H1 (cell line): ENCODE measurements around the gene CHD2. TPM values are rescaled to one million over a fixed set of nuclear protein-coding genes. Genes with fewer than 3 reads are reported as not detected.

Source experiments
- CTCF ChIA-PET: fragments of 300-600 bp; sonication (Branson Sonifier 250); formaldehyde crosslinking; loops from one replicate; lab custom pipeline; 2021; ENCODE audit not compliant: partially characterized antibody; lab: Charles Lee
- POLR2A ChIA-PET: fragments of 300-600 bp; sonication (Branson Sonifier 250); formaldehyde crosslinking; loops from one replicate; lab custom pipeline; 2021; ENCODE audit warnings: inconsistent platforms; ENCODE audit not compliant: partially characterized antibody; lab: Charles Lee
- DNase-seq, 2 experiments: peaks; one replicate each; pipeline versions ENCODE4 v3.0.0 to v3.0.0-alpha.2; 2010 to 2022; ENCODE audit warnings: low spot score in 2 of 2, low read depth in 1 of 2, mixed read lengths in 1 of 2
- FAIRE-seq: peaks from 2 replicates; lab custom pipeline; 2011; peaks lifted over from hg19 to GRCh38; lab: Jason Lieb, UNC
- H2AFZ ChIP-seq: 2 replicates; pipeline ENCODE4 v1.8.1; 2012; ENCODE audit warnings: low read length, inconsistent platforms
- H2AK5ac ChIP-seq: 2 replicates; pipeline ENCODE4 v1.6.1; 2013; ENCODE audit warnings: low read depth, low read length
- H2BK120ac ChIP-seq: replicated peaks from 2 replicates; pipeline ENCODE3; 2013; ENCODE audit warnings: low read depth, low read length, inconsistent platforms
- H2BK12ac ChIP-seq: 2 replicates; pipeline ENCODE4 v1.6.1; 2013; ENCODE audit warnings: low read depth, low read length
- H2BK15ac ChIP-seq: 2 replicates; pipeline ENCODE4 v1.6.1; 2013; ENCODE audit warnings: low read length
- H2BK20ac ChIP-seq: 2 replicates; pipeline ENCODE4 v1.6.1; 2013; ENCODE audit warnings: low read length
- H2BK5ac ChIP-seq: 2 replicates; pipeline ENCODE4 v1.6.1; 2013; ENCODE audit warnings: low read depth, low read length
- H3K14ac ChIP-seq: 2 replicates; pipeline ENCODE4 v1.6.1; 2013; ENCODE audit warnings: inconsistent platforms; ENCODE audit not compliant: insufficient read length
- H3K18ac ChIP-seq: 2 replicates; pipeline ENCODE4 v1.6.1; 2013; ENCODE audit warnings: low read length; ENCODE audit errors: extremely low read depth
- H3K23ac ChIP-seq: 2 replicates; pipeline ENCODE4 v1.6.1; 2013; ENCODE audit warnings: inconsistent platforms; ENCODE audit not compliant: insufficient read length
- H3K23me2 ChIP-seq: 2 replicates; pipeline ENCODE4 v1.6.1; 2013; ENCODE audit warnings: low read depth, low read length
- H3K27ac ChIP-seq: 2 replicates; pipeline ENCODE4 v1.6.1; 2011; ENCODE audit warnings: low read depth, low read length, inconsistent platforms
- H3K27me3 ChIP-seq, 4 experiments: replicated peaks in 1 of 4; 1 replicate in 1 of 4; 2 replicates in 3 of 4; pipeline versions ENCODE4 v1.6.1 to v1.8.1; 2011 to 2013; ENCODE audit warnings: low read length in 3 of 4, mild to moderate bottlenecking in 3 of 4, inconsistent platforms in 2 of 4, mixed read lengths in 2 of 4, moderate library complexity in 1 of 4; ENCODE audit not compliant: control insufficient read depth in 3 of 4, insufficient read depth in 3 of 4; ENCODE audit errors: extremely low read depth in 1 of 4
- H3K36me3 ChIP-seq, 4 experiments: 2 replicates each; pipeline versions ENCODE4 v1.6.1 to v1.8.1; 2011 to 2013; ENCODE audit warnings: mild to moderate bottlenecking in 4 of 4, low read length in 3 of 4, moderate library complexity in 2 of 4, control low read depth in 1 of 4, inconsistent platforms in 1 of 4; ENCODE audit not compliant: insufficient read depth in 4 of 4, control insufficient read depth in 2 of 4
- H3K4ac ChIP-seq: replicated peaks from 2 replicates; pipeline ENCODE3; 2013; ENCODE audit warnings: low read length, low read depth, mixed read lengths, inconsistent platforms; ENCODE audit not compliant: insufficient read length
- H3K4me1 ChIP-seq, 4 experiments: replicated peaks in 1 of 4; 1 replicate in 1 of 4; 2 replicates in 3 of 4; pipeline versions ENCODE4 v1.6.1 to v1.8.1; 2011 to 2013; ENCODE audit warnings: low read length in 3 of 4, inconsistent platforms in 2 of 4, mixed read lengths in 1 of 4; ENCODE audit not compliant: insufficient read depth in 4 of 4, control insufficient read depth in 3 of 4
- H3K4me2 ChIP-seq, 2 experiments: 2 replicates each; pipeline versions ENCODE4 v1.6.1 to v1.8.1; 2011 to 2013; ENCODE audit warnings: low read depth in 2 of 2, low read length in 2 of 2, control low read depth in 1 of 2, inconsistent platforms in 1 of 2, mild to moderate bottlenecking in 1 of 2; ENCODE audit not compliant: insufficient read depth in 1 of 2
- H3K4me3 ChIP-seq, 4 experiments: fragments of 200-600, 300-600 bp in 1 of 4; sonication (generic), shearing (Covaris generic), sonication (Bioruptor Twin) in 1 of 4; 2 replicates each; pipeline versions ENCODE4 v1.5.1 to v1.8.1; 2011 to 2016; ENCODE audit warnings: low read length in 4 of 4, low read depth in 3 of 4, control low read depth in 2 of 4, inconsistent platforms in 2 of 4, mild to moderate bottlenecking in 2 of 4, mixed read lengths in 1 of 4, moderate library complexity in 1 of 4; ENCODE audit not compliant: insufficient read depth in 2 of 4; ENCODE audit errors: extremely low read depth in 1 of 4
- H3K56ac ChIP-seq: replicated peaks from 2 replicates; pipeline ENCODE3; 2013; ENCODE audit warnings: low read depth, mild to moderate bottlenecking, mixed read lengths, low read length, inconsistent platforms; ENCODE audit not compliant: insufficient read length
- H3K79me1 ChIP-seq: 2 replicates; pipeline ENCODE4 v1.6.1; 2013; ENCODE audit warnings: low read depth, low read length, control low read depth
- H3K79me2 ChIP-seq, 2 experiments: 2 replicates each; pipeline versions ENCODE4 v1.6.1 to v1.8.1; 2012 to 2013; ENCODE audit warnings: low read length in 2 of 2, mild to moderate bottlenecking in 2 of 2, inconsistent platforms in 1 of 2; ENCODE audit not compliant: insufficient read depth in 2 of 2, control insufficient read depth in 1 of 2
- H3K9ac ChIP-seq, 4 experiments: replicated peaks in 1 of 4; 1 replicate in 1 of 4; 2 replicates in 3 of 4; pipeline versions ENCODE4 v1.6.1 to v1.8.1; 2011 to 2013; ENCODE audit warnings: low read depth in 3 of 4, low read length in 3 of 4, control low read depth in 2 of 4, mild to moderate bottlenecking in 2 of 4, moderate library complexity in 2 of 4, inconsistent platforms in 1 of 4; ENCODE audit errors: extremely low read depth in 1 of 4
- H3K9me3 ChIP-seq, 2 experiments: 2 replicates each; pipeline versions ENCODE4 v1.6.1 to v1.8.1; 2012 to 2013; ENCODE audit warnings: mild to moderate bottlenecking in 2 of 2, moderate library complexity in 2 of 2, control low read depth in 1 of 2, inconsistent platforms in 1 of 2, low read depth in 1 of 2, low read length in 1 of 2, mixed read lengths in 1 of 2; ENCODE audit not compliant: insufficient read depth in 2 of 2
- H4K20me1 ChIP-seq, 2 experiments: replicated peaks in 1 of 2; 2 replicates each; pipeline versions ENCODE3 to v1.8.1; 2011 to 2013; ENCODE audit warnings: inconsistent platforms in 2 of 2, low read length in 2 of 2, mild to moderate bottlenecking in 1 of 2; ENCODE audit not compliant: insufficient read depth in 2 of 2, control insufficient read depth in 1 of 2
- H4K5ac ChIP-seq: 2 replicates; pipeline ENCODE4 v1.6.1; 2013; ENCODE audit warnings: low read length, low read depth, mixed read lengths, inconsistent platforms; ENCODE audit not compliant: insufficient read length
- H4K8ac ChIP-seq: 2 replicates; pipeline ENCODE4 v1.8.0; 2013; ENCODE audit warnings: mild to moderate bottlenecking, moderate library complexity, low read length, inconsistent platforms; ENCODE audit not compliant: insufficient read depth; ENCODE audit errors: extremely low read depth
- H4K91ac ChIP-seq: replicated peaks from 2 replicates; pipeline ENCODE3; 2013; ENCODE audit warnings: low read length, mixed read lengths, inconsistent platforms; ENCODE audit not compliant: insufficient read length
- CBX5 ChIP-seq: fragments of 300-800, 300-1000 bp; sonication (generic); IDR thresholded peaks from 2 replicates; pipeline ENCODE4 v1.7.1; 2016; ENCODE audit warnings: antibody characterized with exemption, low read length, low read depth
- EZH2 ChIP-seq: fragments of 200-600 bp; sonication (generic); IDR thresholded peaks from 2 replicates; pipeline ENCODE4 v1.7.1; 2012; ENCODE audit warnings: low read depth, mild to moderate bottlenecking, moderate library complexity, low read length, inconsistent platforms; ENCODE audit not compliant: severe bottlenecking
- HDAC2 ChIP-seq, 2 experiments: fragments of 300-600 bp in 1 of 2; sonication (generic) in 1 of 2; IDR thresholded peaks; 2 replicates each; pipeline ENCODE4 v1.6.1; 2011 to 2012; ENCODE audit warnings: low read depth in 2 of 2, low read length in 2 of 2, mild to moderate bottlenecking in 2 of 2, moderate library complexity in 2 of 2, borderline replicate concordance in 1 of 2, inconsistent platforms in 1 of 2
- JUND ChIP-seq: IDR thresholded peaks from 2 replicates; pipeline ENCODE4 v1.6.1; 2011; ENCODE audit warnings: mild to moderate bottlenecking, improper control_type of control experiment, low read length
- KDM4A ChIP-seq: IDR thresholded peaks from one replicate; pipeline ENCODE4 v1.7.1; 2012; ENCODE audit warnings: low read depth, mild to moderate bottlenecking, moderate library complexity, low read length, inconsistent platforms; ENCODE audit not compliant: severe bottlenecking
- POU5F1 ChIP-seq: IDR thresholded peaks from 2 replicates; pipeline ENCODE4 v1.6.1; 2011; ENCODE audit warnings: low read depth, mild to moderate bottlenecking, low read length, moderate library complexity
- SP2 ChIP-seq: IDR thresholded peaks from 2 replicates; pipeline ENCODE4 v1.6.1; 2012; ENCODE audit warnings: mild to moderate bottlenecking, low read length, inconsistent platforms
- TCF12 ChIP-seq: IDR thresholded peaks from 2 replicates; pipeline ENCODE4 v1.6.1; 2011; ENCODE audit warnings: low read depth, mild to moderate bottlenecking, low read length
- WGBS, 2 experiments: shearing (Covaris generic) in 1 of 2; methylation state at CpG; one replicate each; pipeline versions ENCODE4 v1.1.6 to v1.1.7; 2013 to 2015; ENCODE audit warnings: low lambda C conversion rate in 2 of 2, mixed read lengths in 2 of 2, inconsistent platforms in 1 of 2, low coverage in 1 of 2, missing lambda C conversion rate in 1 of 2; ENCODE audit not compliant: insufficient replicate concordance in 2 of 2, insufficient coverage in 1 of 2, insufficient read length in 1 of 2; ENCODE audit errors: extremely low coverage in 1 of 2, missing lambda C conversion rate in 1 of 2; 5-methylcytosine and 5-hydroxymethylcytosine counted together
- polyA plus RNA-seq, 7 experiments: library from polyadenylated mRNA; depleted of rRNA in 3 of 7; stranded (reverse) in 5 of 7; unstranded in 2 of 7; fragments of >200 nt in 5 of 7; fragments of 200-250 nt in 2 of 7; gene quantifications; 1 replicate in 5 of 7; 2 replicates in 1 of 7; 4 replicates in 1 of 7; pipeline versions ENCODE4 v1.2.1 to v1.2.3, GENCODE V29; 2011 to 2013; ENCODE audit warnings: missing spikeins in 2 of 7, mixed read lengths in 2 of 7
- total RNA-seq: library from RNA; stranded (reverse); fragmentation: NEBNext Ultra II Directional; extraction: Animal tissue kit (Norgen Biotek cat#: 25700); gene quantifications from 2 replicates; pipeline ENCODE4 v1.2.1, GENCODE V29; 2021

CHD2 gene
- total and polyA plus RNA-seq, 2 of the 8 experiments (the other 6 are each of a cell fraction or from before 2014, with no cell fraction given): 28.8 to 70.0 TPM

GRCh38 chr15:92877000-92877399 lies 23.1 kb upstream of the CHD2 start:
- H2AFZ ChIP-seq: no peak overlapping the region
- H2BK5ac ChIP-seq: no peak overlapping the region

More at GRCh38 chr15:92877000-92877399, 23.1 kb upstream of the CHD2 start:
- no peaks in the 10 kb centered on the region for H3K36me3 ChIP-seq
- H4K8ac ChIP-seq: no peak overlapping the region
- no peak overlapping the region for H2BK12ac ChIP-seq
- no peaks in the 10 kb centered on the region for H3K9me3 ChIP-seq
- no peak overlapping the region for H2BK120ac ChIP-seq
- H2BK20ac ChIP-seq: no peak overlapping the region
- no peaks in the 10 kb centered on the region for H3K27me3 ChIP-seq
- no peak overlapping the region for H4K91ac ChIP-seq
- H3K56ac ChIP-seq: no peak overlapping the region
- no peak overlapping the region for H3K4ac ChIP-seq
- ChIA-PET POLR2A (interaction anchor here (1.1 to 19.4 kb wide), 4 partner anchors 12 to 66 kb away, joined by 3 to 255 read pairs (median 114); partner anchors contain the start of gene CHD2), CTCF (interaction anchor here (2.0 to 2.1 kb wide), 2 partner anchors 9 to 80 kb away, joined by 5 to 8 read pairs; no protein-coding TSS in a partner anchor)
- no peak overlapping the region for H3K23ac ChIP-seq
- H3K79me2 ChIP-seq: no peaks in the 10 kb centered on the region
- no peak overlapping the region for H3K4me2 ChIP-seq
- H3K14ac ChIP-seq: no peak overlapping the region
- H3K79me1 ChIP-seq: no peaks in the 10 kb centered on the region
- H2BK15ac ChIP-seq: no peak overlapping the region
- no peak for FAIRE-seq
- no peak overlapping the region for H3K4me3 ChIP-seq
- 98% methylated on average over 4 of the region's 5 CpGs; no CpG with 5 or more reads in 1 of the 2 experiments for WGBS, 2 experiments
- no peak overlapping the region for H3K9ac ChIP-seq
- no peak overlapping the region for H2AK5ac ChIP-seq
- H4K5ac ChIP-seq: no peak overlapping the region
- H3K27ac ChIP-seq: no peak overlapping the region
- H4K20me1 ChIP-seq: no peaks in the 10 kb centered on the region
- no peak overlapping the region for H3K18ac ChIP-seq
- no peak for DNase-seq
- TF ChIP-seq TCF12: no peak
- no peak for TF ChIP-seq EZH2
- no peak for TF ChIP-seq KDM4A
- no peak for TF ChIP-seq JUND
- no peak for TF ChIP-seq POU5F1
- TF ChIP-seq SP2: no peak
- no peak for TF ChIP-seq CBX5
- no peak for TF ChIP-seq HDAC2 (IDR thresholded peaks at IDR 0.05; ENCODE audit: borderline replicate concordance in 1 of 2, low read depth in 2 of 2, low read length in 2 of 2)
- peaks cover 9 to 20% (median 17%) of the 10 kb centered on the region in 4 experiments; a peak in 5 of 7 replicates for H3K4me1 ChIP-seq
- H3K23me2 ChIP-seq: peaks cover 2% of the 10 kb centered on the region; the same call in 1 of the 2 replicates
